Right ventricle myocardium superior (tissue), 1 donor: ENCODE measurements around the gene N4BP3. TPM values are rescaled to one million over a fixed set of nuclear protein-coding genes. Genes with fewer than 3 reads are reported as not detected.

Experiments used
- ATAC-seq: fragments of 200-7000 bp; cut with Tn5 transposase; one replicate; pipeline ENCODE4 v1.9.1; 2020; ENCODE audit warnings: mild to moderate bottlenecking; ENCODE audit not compliant: poor library complexity
- DNase-seq: peaks from one replicate; pipeline ENCODE4 v3.0.0-alpha.2; 2020
- intact Hi-C: fragments of 100-400 bp; cut with DNase I; formaldehyde crosslinking; loops from one replicate; pipeline ENCODE4 v1.11.2; 2022
- total RNA-seq: library from RNA; stranded (reverse); fragmentation: NEBNext Ultra II Directional; extraction: Animal tissue kit (Norgen Biotek cat#: 25700); gene quantifications from one replicate; pipeline ENCODE4 v1.2.1, GENCODE V29; 2021
- donor health status: DM: no; HTN: yes; CAD: no; lungs with severe emphysema.

N4BP3 gene
- total RNA-seq, 1 donor from 2014 or later, result 2.7 TPM

- ATAC-seq (no peak), DNase-seq (no peak)
- intact Hi-C loops, result no loop called here
Measured at GRCh38 chr5:178090856-178091255, 22.5 kb upstream of the N4BP3 start.

DNA sequence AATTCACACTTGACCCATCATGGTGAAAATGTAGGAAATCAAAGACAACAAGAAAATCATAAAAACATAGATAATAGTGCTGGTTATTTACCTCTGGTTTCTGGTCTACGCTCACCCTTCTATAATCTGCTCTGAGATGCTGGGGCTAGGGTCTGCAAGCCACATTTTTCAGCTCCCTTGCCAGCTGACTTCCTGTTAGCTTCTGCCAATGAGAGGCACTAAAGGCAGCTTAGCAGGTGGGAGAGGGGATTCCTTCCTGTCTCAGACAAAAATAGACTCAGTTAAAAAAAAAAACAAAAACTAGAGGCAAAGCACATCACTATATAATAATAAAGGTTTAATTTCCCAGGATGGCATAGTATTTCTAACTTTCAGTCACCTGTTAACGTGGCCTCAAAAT is 20.2 kb upstream of the N4BP3 start:
- no peak for ATAC-seq
- intact Hi-C loops, result no loop called here
- DNase-seq, result no peak

DNA sequence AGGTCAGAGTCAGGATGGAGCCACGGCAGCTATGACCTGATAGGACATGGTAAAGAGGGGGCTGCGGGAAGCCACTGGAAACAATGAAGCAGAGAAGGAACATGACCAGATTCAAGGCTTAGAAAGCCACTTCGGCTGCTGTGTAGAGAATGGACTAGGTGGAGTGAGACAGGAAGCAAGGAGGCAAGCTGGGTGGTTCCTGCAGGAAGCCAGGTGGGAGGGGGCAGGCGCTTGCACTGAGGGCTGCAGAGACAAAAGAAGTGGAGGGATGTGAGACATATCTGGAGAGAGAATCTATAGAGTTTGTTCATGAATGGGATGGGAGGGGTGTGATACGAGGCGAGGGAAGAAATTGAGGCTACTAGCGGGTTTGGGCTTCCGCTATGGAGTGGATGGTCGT is 19.0 kb upstream of the N4BP3 start:
- intact Hi-C loops, result no loop called here
- ATAC-seq, result no peak
- no peak for DNase-seq

- ATAC-seq (no peak), DNase-seq (no peak)
- intact Hi-C loops, result no loop called here
Measured at GRCh38 chr5:178098685-178099084, 14.6 kb upstream of the N4BP3 start.

DNA sequence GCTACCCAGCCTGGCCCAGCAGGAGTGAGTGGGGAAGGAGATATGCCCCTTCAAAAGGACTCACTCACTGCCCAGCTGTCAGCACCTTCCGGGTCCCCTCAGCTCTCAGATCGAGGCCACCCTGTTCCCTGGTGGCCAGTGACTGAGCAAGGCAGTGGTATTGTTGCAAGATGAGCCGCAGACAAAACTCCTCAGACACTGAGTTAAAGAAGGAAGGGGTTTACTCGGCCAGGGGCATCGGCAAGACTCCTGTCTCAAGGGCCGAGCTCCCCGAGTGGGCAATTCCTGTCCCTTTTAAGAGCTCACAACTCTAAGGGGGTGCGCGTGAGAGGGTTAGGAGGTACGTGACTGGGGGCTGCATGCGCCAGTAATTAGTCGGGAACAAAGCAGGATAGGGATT is 9.7 kb upstream of the N4BP3 start:
- ATAC-seq (no peak), DNase-seq (no peak)
- intact Hi-C loops, result no loop called here

GRCh38 chr5:178104492-178104891 is 8.8 kb upstream of the N4BP3 start:
- no peak for ATAC-seq
- intact Hi-C loops, result no loop called here
- DNase-seq, result no peak

- intact Hi-C loops, result no loop called here
- no peak for DNase-seq
- no peak for ATAC-seq
Measured at GRCh38 chr5:178106086-178106485, 7.2 kb upstream of the N4BP3 start.

- intact Hi-C loops, result no loop called here
- DNase-seq (no peak), ATAC-seq (no peak)
Measured at GRCh38 chr5:178106556-178107239, 6.6 kb upstream of the N4BP3 start.

DNA sequence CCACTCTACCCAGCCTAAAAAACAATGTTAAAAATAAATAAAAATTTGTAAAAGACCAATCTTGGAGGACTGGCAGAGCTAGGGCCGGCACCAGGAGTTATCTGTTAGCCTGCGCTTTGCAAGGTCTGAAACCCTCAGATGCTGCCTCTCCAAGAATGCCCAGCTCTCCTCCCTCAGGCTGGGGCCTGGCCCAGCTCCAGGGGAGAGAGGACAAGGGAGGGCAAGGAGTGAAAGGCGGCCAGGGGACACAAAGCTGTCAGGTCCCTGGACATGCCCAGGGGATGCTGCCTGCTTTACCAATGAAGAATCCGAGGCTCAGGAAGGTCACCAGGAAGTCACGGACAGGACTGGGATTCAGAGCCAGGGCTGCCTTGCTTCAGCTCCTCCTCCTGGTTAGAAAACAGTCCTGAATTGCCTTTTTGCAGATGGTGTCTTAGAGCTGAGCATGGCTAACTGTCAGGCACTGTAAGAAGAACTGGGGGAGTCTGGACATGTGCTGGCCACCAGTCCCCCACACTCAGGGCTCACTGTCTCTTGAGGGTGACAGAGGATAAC is 5.5 kb upstream of the N4BP3 start:
- no peak for ATAC-seq
- no peak for DNase-seq
- intact Hi-C loops, result no loop called here

DNA sequence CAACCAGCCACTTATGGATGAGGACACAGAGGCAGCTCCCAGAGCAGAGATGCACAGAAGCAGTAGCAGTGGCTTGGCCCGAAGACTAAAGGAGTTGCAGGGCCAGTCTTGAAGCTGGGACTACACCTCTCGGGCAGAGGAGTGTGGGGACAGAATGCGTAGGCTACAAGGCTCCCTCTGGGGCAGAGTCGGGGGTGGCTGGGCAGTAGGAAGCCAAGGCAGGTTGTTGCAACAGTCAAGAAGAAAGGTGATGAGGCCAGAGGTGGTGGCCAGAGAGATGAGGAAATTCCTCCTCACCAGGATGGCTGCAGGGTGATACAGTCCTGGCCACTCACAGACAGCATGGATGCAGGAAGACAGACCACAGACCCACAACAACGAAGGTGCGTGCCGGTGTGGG is 4.9 kb upstream of the N4BP3 start:
- DNase-seq, result no peak
- intact Hi-C loops, result no loop called here
- no peak for ATAC-seq

DNA sequence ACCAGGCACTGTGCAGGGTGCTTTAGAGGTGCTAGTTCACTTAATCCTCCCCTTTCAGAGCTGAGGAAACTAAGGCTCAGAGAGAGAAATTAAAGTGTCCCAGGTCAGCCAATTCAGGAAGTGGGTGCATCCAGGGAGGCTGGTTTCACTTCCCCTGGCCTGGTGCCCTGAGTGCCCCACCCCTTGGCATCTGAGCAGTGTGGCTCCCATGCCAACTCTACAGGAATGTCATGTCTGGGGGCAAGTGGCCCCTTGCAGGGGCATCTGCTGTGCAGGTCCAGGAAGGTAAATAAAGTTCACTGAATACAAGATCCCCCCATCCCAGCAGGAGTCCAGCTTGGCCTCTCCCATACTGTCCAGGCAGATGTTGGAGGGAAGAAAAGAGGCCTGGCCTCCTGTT is 4.4 kb upstream of the N4BP3 start:
- intact Hi-C loops, result no loop called here
- no peak for DNase-seq
- ATAC-seq, result no peak

GRCh38 chr5:178110511-178110910 is 2.8 kb upstream of the N4BP3 start:
- DNase-seq, result no peak
- intact Hi-C loops, result no loop called here

GRCh38 chr5:178111925-178112324 is 1.4 kb upstream of the N4BP3 start:
- ATAC-seq, result no peak
- no peak for DNase-seq
- intact Hi-C loops, result no loop called here

More at GRCh38 chr5:178110511-178110910, 2.8 kb upstream of the N4BP3 start:
- ATAC-seq, result no peak

DNA sequence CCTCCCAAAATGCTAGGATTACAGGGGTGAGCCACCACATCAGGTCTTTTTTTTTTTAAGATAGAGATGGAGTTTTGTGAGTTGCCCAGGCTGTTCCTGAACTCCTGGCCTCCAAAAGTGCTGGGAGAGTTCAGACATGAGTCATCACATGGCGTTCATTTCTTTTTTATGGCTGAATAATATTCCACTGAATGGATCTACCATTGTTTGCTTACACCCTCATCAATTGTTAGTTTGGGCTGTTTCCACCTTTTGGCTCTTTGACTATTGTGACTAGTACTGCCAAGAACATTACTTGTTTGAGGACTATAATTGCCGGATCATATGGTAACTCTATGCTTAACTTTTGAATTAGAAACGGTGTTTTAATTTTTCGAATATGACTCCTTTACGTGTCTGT is 787 bp upstream of the N4BP3 start:
- intact Hi-C loops, result no loop called here
- no peak for DNase-seq

DNA sequence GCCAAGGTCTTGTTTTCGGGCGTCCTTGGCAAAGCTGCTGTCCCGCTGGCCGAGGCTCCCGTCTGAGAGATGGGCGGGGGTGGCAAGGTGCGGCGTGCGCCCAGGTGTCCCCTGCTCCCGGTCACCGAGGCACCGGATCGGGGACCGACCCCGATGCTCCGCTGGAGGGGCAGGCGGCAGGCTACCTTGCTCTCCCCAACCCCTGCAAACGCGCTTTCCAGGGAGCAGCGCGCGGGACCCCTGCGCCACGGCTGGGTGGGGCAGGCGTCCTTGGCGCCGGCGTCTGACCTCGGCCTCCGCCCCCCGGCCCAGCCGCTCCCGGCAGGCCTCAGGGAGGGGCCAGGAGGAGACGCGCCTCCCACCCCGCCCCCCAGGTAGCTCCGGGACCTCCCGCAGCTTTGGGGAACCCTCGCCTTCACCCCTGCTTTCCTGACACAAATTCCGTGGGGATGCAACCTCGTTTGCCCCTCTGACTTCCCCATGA is 551 bp downstream of the N4BP3 start:
- peak; percentile 13 for ATAC-seq
- intact Hi-C loops, result no loop called here
- DNase-seq, result no peak

More for the DNA sequence above, 787 bp upstream of the N4BP3 start:
- ATAC-seq, result no peak

DNA sequence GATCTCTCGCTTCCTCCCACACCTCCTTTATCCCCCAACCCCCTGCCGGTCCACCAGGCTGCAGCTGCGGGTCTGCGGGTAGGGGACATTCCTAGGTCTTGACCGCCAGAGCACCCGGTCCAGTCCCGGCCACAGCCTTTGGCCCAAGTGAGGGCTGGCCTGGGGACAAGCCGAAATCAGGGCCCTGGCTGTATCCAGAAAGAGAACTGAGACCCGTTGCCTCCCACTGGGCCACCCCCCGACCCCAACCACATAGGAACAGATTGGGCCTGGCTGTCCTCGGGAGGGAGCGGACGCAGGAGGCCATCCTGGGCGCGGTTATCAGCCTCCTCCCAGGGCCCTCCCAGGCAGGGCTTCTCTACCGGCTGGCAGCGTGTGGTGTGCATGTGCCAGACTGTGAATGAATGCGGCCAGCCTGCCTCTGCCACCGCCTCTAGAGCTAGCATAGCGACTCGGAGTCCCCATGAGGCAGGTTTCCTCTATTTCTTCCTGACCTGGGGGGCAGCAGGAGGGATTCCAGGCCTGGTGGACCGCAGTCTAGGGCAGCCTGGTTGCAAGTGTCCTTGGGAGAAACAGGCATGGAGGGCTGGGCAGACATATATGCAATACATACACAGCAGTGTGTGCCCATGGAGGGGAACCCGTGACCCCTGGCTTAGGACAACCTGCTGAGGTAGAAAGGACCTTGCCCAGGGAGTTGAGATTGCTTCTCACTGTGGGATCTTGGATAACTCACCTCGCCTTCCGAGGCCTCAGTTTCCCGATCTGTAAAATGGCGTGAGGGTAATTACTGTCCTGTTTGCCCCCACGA is 1.2 kb downstream of the N4BP3 start:
- intact Hi-C loops, result no loop called here
- DNase-seq (no peak), ATAC-seq (peak; percentile 28)

GRCh38 chr5:178115136-178115813 is 1.9 kb downstream of the N4BP3 start:
- no peak for DNase-seq
- intact Hi-C loops, result no loop called here
- ATAC-seq, result no peak

- no peak for ATAC-seq
- intact Hi-C loops, result no loop called here
- DNase-seq, result no peak
Measured at GRCh38 chr5:178115814-178116142, 2.4 kb downstream of the N4BP3 start.

DNA sequence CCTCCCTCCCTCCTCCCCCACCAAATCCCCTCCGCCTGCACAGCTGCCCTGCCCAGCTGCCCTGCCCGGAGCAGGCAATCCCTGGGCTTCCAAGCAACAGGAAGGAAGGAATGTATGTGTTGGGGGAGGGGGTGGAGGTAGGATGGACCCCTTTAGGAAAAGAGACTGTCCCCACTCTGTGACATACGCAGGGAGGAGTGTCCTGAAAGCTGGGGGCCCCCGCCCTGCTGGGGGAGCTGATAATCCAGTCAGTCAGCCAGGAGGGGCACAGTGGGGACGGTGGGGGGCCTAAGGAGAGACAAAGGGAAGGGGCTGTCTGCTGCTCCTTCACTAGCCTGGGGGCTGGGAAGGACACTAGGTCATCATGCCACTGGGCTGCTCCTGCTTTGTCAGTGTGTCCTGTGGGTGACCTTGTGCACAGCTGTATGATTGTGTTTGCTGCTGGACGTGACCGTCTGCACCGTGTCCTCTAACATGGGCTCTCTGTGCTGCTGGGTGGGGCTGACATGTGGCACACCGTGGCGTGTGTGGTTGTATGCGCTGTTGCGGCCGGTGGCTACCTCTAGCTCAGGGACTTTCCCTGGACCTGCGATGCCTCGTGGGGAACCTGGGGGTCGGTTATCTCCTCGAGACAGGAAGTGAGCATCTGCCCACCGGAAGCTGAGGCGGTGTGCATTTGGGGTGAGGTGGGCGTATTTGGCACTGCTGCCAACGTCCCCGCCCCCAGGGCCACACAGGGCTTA is 3.0 kb downstream of the N4BP3 start:
- DNase-seq (no peak), ATAC-seq (no peak)
- intact Hi-C loops, result no loop called here
